Body of pancreas (tissue), 4 donors: ENCODE data around the gene OR6M1.

Experiments used
- CTCF ChIP-seq, 7 experiments: fragments of 450-650 bp in 4 of 7; fragments of 200-600 bp in 3 of 7; sonication (generic) in 3 of 7; IDR thresholded peaks; one replicate each; pipeline ENCODE4 v1.5.1; 2016 to 2019; ENCODE audit warnings: antibody characterized with exemption in 7 of 7
- POLR2A ChIP-seq, 3 donors: fragments of 450-650 bp; IDR thresholded peaks; one replicate each; pipeline ENCODE4 v1.6.1; 2016; ENCODE audit warnings: antibody characterized with exemption in 3 of 3, mild to moderate bottlenecking in 2 of 3

- TF ChIP-seq CTCF (IDR thresholded peaks at IDR 0.05): no peak
- TF ChIP-seq POLR2A (IDR thresholded peaks at IDR 0.05): no peak
Measured at GRCh38 chr11:123801765-123802164, 4.4 kb downstream of the OR6M1 start.
